GM20000 (cell line): ENCODE data around the gene APOBR.
"Not testable (repeated sequence)": the region's sequence is repeated elsewhere in the genome, so short reads cannot be mapped to it uniquely, and the experiment has no call there.

Experiments
- DNase-seq: peaks from one replicate; pipeline ENCODE4 v3.0.0; 2012; ENCODE audit warnings: low spot score
- TF ChIP-seq, protein P1 (sequence below): IDR thresholded peaks from 2 replicates; pipeline ENCODE4 v1.5.1; 2012; ENCODE audit warnings: mild to moderate bottlenecking, control low read depth; ENCODE audit errors: extremely low read depth, missing control alignments

Gene APOBR

DNA sequence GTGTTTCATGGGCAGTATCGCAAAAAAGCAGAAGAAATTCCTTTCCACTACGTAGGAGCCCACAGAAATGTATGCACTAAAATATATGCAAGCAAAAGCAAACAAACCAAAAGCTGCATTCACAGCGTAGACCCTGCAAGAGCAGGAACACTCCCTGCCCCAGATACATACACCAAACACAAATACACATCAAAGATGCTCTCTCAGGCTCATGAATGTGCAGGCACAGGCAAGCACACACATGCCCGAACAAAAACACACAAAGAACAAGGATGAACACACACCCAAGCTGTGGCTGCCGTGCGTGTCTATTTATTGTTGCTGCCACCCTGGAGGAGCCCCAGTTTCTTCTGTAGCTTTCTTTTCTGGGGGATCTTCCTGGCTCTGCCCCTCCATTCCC is 42.6 kb downstream of the APOBR start:
- TF ChIP-seq, protein P1, sequence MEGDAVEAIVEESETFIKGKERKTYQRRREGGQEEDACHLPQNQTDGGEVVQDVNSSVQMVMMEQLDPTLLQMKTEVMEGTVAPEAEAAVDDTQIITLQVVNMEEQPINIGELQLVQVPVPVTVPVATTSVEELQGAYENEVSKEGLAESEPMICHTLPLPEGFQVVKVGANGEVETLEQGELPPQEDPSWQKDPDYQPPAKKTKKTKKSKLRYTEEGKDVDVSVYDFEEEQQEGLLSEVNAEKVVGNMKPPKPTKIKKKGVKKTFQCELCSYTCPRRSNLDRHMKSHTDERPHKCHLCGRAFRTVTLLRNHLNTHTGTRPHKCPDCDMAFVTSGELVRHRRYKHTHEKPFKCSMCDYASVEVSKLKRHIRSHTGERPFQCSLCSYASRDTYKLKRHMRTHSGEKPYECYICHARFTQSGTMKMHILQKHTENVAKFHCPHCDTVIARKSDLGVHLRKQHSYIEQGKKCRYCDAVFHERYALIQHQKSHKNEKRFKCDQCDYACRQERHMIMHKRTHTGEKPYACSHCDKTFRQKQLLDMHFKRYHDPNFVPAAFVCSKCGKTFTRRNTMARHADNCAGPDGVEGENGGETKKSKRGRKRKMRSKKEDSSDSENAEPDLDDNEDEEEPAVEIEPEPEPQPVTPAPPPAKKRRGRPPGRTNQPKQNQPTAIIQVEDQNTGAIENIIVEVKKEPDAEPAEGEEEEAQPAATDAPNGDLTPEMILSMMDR = no peak
- no peak for DNase-seq

DNA sequence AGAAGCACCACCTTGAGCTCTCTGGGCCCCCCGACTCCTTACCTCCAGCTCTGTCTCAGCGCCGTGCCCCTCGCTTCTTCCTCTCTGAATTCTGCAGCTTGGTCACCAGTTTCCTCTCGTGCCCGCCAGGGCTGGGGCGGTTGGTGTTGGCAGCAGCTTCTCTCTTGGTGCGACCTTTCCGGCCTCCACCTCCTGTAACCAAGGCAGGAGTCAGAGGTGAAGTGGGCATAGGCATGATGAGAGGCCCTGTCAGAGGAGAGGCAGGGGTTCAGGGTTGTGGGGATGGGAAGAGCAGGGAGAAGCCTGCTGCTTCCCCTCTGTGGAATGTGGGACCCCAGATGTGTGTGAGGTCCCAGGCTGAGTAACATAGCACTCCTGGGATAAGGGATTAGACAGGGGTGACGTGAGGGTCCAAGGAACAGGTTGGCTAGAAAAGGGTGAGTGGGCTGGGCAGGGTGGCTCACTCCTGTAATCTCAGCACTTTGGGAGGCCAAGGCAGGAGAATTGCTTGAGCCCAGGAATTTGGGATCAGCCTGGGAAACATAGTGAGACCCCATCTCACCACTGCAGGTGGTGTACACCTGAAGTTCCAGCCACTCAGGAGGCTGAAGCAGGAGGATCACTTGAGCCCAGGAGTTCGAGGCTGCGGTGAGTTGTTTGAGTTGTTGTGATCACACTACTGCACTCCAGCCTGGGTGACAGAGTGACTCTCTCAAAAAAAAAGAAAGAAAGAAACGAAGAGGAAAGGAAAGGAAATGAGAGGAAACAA is 43.7 kb downstream of the APOBR start:
- DNase-seq = no peak

DNA sequence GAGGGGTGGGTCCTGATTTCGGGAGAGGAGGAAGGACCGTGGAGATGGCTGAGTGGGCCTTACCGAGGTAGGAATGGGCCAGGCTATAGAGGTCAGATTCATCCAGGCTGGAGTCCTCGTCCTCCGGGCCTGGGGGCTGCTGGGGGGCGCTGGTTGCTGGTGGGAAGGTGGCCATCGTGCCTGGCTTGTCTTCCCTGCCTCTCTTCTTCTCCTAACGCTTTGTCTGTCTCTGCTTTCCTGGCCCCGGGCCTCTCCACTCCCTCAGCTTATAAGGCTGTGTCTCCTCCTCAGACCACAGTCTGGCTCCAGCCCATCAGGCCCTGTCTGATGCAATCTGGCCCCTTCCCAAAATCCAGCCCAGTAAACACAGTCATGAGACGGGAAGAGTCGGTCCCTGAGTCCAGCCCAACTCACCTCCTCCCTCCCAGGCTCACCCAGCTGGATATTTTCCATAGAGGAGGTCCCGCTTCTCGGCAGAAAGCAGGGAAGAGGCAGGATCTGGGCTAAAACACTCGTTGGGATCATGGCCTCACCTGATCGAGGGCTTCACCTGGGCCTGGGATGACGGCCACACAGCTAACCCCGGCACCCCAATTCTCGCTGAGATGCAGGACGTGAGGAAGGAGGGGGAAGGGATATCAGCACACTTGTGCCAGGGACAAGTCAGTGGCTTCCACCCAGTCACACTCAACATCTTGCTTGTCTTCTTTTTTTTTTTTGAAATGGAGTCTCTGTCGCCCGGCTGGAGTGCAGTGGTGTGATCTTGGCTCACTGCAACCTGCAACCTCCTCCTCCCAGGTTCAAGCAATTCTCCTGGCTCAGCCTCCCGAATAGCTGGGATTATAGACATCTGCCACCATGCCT is 44.5 kb downstream of the APOBR start, which contains the start of gene NUPR1:
Gene NUPR1 (minus strand): TSS at position 242 of the 864 bp plus-strand sequence. CDS start 67 bp downstream, at position 175.
- no peak for DNase-seq
- TF ChIP-seq, protein P1 = no peak

More for the DNA sequence above, 43.7 kb downstream of the APOBR start:
- TF ChIP-seq, protein P1 = no peak

DNA sequence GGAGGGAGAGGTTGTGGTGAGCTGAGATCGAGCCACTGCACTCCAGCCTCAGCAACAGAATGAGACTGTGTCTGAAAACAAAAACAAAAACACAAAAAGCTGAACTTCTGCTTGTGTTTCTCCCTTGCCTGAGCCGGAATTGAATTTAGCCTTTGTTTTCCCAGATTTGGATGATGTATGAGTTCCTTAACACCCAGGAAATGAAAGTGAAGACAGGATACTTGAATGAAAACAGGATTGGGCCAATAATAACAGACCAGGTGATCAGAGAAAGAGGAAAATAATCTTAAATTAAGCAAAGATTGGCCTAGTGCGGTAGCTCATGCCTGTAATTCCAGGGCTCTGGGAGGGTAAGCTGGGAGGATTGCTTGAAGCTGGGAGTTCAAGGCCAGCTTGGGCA is 45.9 kb downstream of the APOBR start:
- TF ChIP-seq, protein P1 = no peak
- DNase-seq = no peak

DNA sequence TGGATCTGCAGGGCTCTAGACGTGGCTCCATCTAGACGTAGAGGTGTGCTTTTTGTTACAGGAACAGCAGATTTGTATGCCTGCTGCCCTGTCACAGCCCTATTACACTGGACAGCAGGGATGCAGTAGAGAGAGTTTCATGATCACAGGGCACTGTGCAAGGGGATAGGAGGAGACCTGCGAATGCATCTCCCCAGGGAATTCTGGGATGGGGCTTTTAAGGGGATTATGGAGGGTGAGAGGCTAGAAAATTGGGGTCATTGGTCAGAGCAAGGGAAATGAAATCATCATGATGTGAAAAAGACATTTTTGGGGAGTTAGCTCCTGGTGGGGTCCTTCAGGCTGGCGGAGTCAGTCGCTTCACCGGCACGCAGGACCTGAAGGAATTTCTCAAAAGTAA is 48.2 kb downstream of the APOBR start:
- TF ChIP-seq, protein P1 = no peak

DNA sequence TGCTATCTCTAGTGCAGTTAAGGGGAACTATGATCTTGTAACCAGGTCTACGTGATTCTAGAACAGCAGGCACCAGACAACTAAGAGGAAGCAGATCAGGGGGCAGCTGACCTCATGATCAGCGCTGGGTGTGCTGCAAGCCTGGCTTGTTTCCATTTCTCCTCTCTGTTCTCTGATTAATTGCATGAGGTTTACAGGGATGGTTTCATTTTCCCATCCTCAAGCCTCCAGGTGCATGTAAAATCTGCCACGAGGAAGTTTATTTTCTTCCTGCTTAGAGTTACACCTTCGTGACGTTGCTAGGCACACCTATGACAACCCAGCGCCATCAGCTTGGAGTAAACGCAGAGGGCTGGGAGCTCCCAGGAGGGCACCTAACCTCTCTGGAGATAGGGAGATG is 48.6 kb downstream of the APOBR start:
- TF ChIP-seq, protein P1 = no peak
- no peak for DNase-seq

More for the DNA sequence above, 48.2 kb downstream of the APOBR start:
- DNase-seq = no peak

DNA sequence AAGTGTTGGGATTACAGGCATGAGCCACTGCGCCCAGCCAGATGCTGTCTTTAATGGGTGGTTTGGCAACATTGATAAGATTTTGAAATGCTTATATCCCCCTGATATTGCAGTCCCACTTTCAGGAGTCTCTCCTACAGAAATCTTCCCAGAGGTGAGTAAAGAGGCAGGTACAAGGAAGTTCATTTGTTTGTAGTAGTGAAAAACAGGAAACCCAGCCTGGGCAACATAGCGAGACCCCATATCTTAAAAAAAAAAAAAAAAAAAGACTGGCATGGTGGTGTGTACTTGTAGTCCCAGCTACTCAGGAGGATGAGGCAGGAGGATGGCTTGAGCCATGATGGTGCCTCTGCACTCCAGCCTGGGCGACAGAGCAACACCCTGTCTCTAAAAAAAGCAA is 50.6 kb downstream of the APOBR start:
- DNase-seq = no peak
- TF ChIP-seq, protein P1 = no peak

DNA sequence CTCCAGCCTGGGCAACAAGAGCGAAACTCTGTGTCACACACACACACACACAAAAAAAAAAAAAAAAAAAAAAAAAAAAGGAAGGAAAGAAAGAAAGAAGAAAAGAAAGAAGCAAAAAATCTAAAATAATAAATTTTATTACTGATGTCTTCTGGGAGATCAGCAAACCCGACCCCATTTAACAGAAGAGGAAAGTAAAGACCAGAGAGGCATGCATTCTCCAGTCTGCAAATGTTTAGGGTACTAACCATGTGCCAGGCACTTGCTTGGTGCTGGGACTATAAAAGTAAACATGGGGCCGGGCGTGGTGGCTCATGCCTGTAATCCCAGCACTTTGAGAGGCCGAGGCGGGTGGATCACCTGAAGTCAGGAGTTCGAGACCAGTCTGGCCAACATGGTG is 51.5 kb downstream of the APOBR start:
- not testable (repeated sequence) for DNase-seq
